ENCODE results near the gene BBX.

Gene BBX

GRCh38 chr3:107592073-107592472, 69.3 kb downstream of the BBX start:
- no peak for TF ChIP-seq TAF1 (IDR thresholded peaks at IDR 0.05; ENCODE audit: borderline replicate concordance, insufficient read depth, low read length)
- TF ChIP-seq SIN3A (IDR thresholded peaks at IDR 0.05; ENCODE audit: borderline replicate concordance, insufficient read depth, low read length), result no peak
- TF ChIP-seq POLR2AphosphoS5 (IDR thresholded peaks at IDR 0.05; ENCODE audit: low read depth, low read length), result no peak
- no peak for TF ChIP-seq FOXP2 (optimal IDR thresholded peaks at IDR 0.05; ENCODE audit: borderline replicate concordance, extremely low read depth, extremely low read length, insufficient read depth)
- TF ChIP-seq REST (IDR thresholded peaks at IDR 0.05; ENCODE audit: insufficient read depth in 1 of 2, low read depth in 2 of 2, low read length in 2 of 2), result no peak

- TF ChIP-seq SIN3A (IDR thresholded peaks at IDR 0.05; ENCODE audit: borderline replicate concordance, insufficient read depth, low read length) (no peak), TAF1 (IDR thresholded peaks at IDR 0.05; ENCODE audit: borderline replicate concordance, insufficient read depth, low read length) (no peak), REST (IDR thresholded peaks at IDR 0.05; ENCODE audit: insufficient read depth in 1 of 2, low read depth in 2 of 2, low read length in 2 of 2) (no peak), POLR2AphosphoS5 (IDR thresholded peaks at IDR 0.05; ENCODE audit: low read depth, low read length) (no peak), FOXP2 (optimal IDR thresholded peaks at IDR 0.05; ENCODE audit: borderline replicate concordance, extremely low read depth, extremely low read length, insufficient read depth) (no peak)
These were observed 72.1 kb downstream of the BBX start for GRCh38 chr3:107594870-107595269.

- TF ChIP-seq POLR2AphosphoS5 (IDR thresholded peaks at IDR 0.05; ENCODE audit: low read depth, low read length), result no peak
- TF ChIP-seq SIN3A (IDR thresholded peaks at IDR 0.05; ENCODE audit: borderline replicate concordance, insufficient read depth, low read length), result no peak
- no peak for TF ChIP-seq FOXP2 (optimal IDR thresholded peaks at IDR 0.05; ENCODE audit: borderline replicate concordance, extremely low read depth, extremely low read length, insufficient read depth)
- TF ChIP-seq REST (IDR thresholded peaks at IDR 0.05; ENCODE audit: insufficient read depth in 1 of 2, low read depth in 2 of 2, low read length in 2 of 2), result no peak
- TF ChIP-seq TAF1 (IDR thresholded peaks at IDR 0.05; ENCODE audit: borderline replicate concordance, insufficient read depth, low read length), result no peak
These were observed 73.9 kb downstream of the BBX start for GRCh38 chr3:107596639-107597038.

GRCh38 chr3:107598926-107599771, 76.4 kb downstream of the BBX start:
- TF ChIP-seq REST (IDR thresholded peaks at IDR 0.05; ENCODE audit: insufficient read depth in 1 of 2, low read depth in 2 of 2, low read length in 2 of 2) (no peak), SIN3A (IDR thresholded peaks at IDR 0.05; ENCODE audit: borderline replicate concordance, insufficient read depth, low read length) (no peak), TAF1 (IDR thresholded peaks at IDR 0.05; ENCODE audit: borderline replicate concordance, insufficient read depth, low read length) (no peak)

Data from PFSK-1 (cell line).